Activated CD4-positive, alpha-beta T cell treated with anti-CD3 and anti-CD28 coated beads for 48 hours (primary cell): Measurements from ENCODE around the gene KCTD15.

Experiments
- DNase-seq: peaks from one replicate; pipeline ENCODE4 v3.0.0-alpha.2; 2020

Gene KCTD15

GRCh38 chr19:33798681-33799111 lies 2.0 kb downstream of the KCTD15 start:
- DNase-seq, result no peak

- no peak for DNase-seq
These were observed 2.8 kb downstream of the KCTD15 start for GRCh38 chr19:33799476-33799875.

- no peak for DNase-seq
These were observed 3.5 kb downstream of the KCTD15 start for GRCh38 chr19:33800012-33800680.

- DNase-seq, result no peak
These were observed 4.7 kb downstream of the KCTD15 start for GRCh38 chr19:33801411-33801810.

GRCh38 chr19:33802001-33802400 lies 5.3 kb downstream of the KCTD15 start:
- no peak for DNase-seq

GRCh38 chr19:33802801-33803200 lies 6.1 kb downstream of the KCTD15 start:
- DNase-seq, result no peak

GRCh38 chr19:33803383-33803782 lies 6.7 kb downstream of the KCTD15 start:
- no peak for DNase-seq

GRCh38 chr19:33804021-33804799 lies 7.5 kb downstream of the KCTD15 start:
- DNase-seq, result no peak

- no peak for DNase-seq
These were observed 8.6 kb downstream of the KCTD15 start for GRCh38 chr19:33805313-33805712.

GRCh38 chr19:33805840-33806433 lies 9.3 kb downstream of the KCTD15 start:
- DNase-seq, result no peak

- no peak for DNase-seq
These were observed 9.8 kb downstream of the KCTD15 start for GRCh38 chr19:33806434-33806881.

GRCh38 chr19:33808399-33808798 lies 11.7 kb downstream of the KCTD15 start:
- DNase-seq, result no peak

- no peak for DNase-seq
These were observed 13.3 kb downstream of the KCTD15 start for GRCh38 chr19:33809960-33810359.

GRCh38 chr19:33810821-33811220 lies 14.2 kb downstream of the KCTD15 start:
- no peak for DNase-seq

- DNase-seq, result no peak
These were observed 14.6 kb downstream of the KCTD15 start for GRCh38 chr19:33811246-33811645.

GRCh38 chr19:33811736-33812387 lies 15.2 kb downstream of the KCTD15 start:
- DNase-seq, result no peak

- no peak for DNase-seq
These were observed 16.0 kb downstream of the KCTD15 start for GRCh38 chr19:33812388-33813330.

- DNase-seq, result no peak
These were observed 16.9 kb downstream of the KCTD15 start for GRCh38 chr19:33813391-33814101.

GRCh38 chr19:33814181-33815165 lies 17.8 kb downstream of the KCTD15 start:
- DNase-seq, result no peak
